Cardiac muscle cell (in vitro differentiated cells and primary cell): ENCODE data around the gene CXCR2. TPM values are rescaled to one million over a fixed set of nuclear protein-coding genes. Genes with fewer than 3 reads are reported as not detected.
A peak's percentile ranks its signal among the peaks of the same experiment; 100 is the strongest.

ENCODE experiments used
- DNase-seq, 2 donors: peaks; one replicate each; pipeline versions ENCODE4 v3.0.0 to v3.0.0-alpha.2; 2010 to 2017; ENCODE audit warnings: low read depth in 1 of 2, low spot score in 1 of 2
- H3K27ac ChIP-seq: fragments of 200-600 bp; sonication (generic); 2 replicates; pipeline ENCODE4 v1.5.1; 2016
- H3K27me3 ChIP-seq: fragments of 200-600 bp; sonication (generic); 2 replicates; pipeline ENCODE4 v1.6.0; 2016; ENCODE audit warnings: control low read depth
- H3K36me3 ChIP-seq: fragments of 200-600 bp; sonication (generic); 2 replicates; pipeline ENCODE4 v1.5.1; 2016; ENCODE audit warnings: control low read depth
- H3K4me1 ChIP-seq: fragments of 200-600 bp; sonication (generic); 2 replicates; pipeline ENCODE4 v1.8.1; 2017; ENCODE audit warnings: low read depth, mild to moderate bottlenecking, mixed run types
- H3K4me3 ChIP-seq: fragments of 200-600 bp; sonication (generic); 2 replicates; pipeline ENCODE4 v1.5.1; 2016; ENCODE audit warnings: mild to moderate bottlenecking
- H3K9me3 ChIP-seq: fragments of 200-600 bp; sonication (generic); 2 replicates; pipeline ENCODE4 v1.5.1; 2017; ENCODE audit warnings: low read depth, mild to moderate bottlenecking, control low read depth
- polyA plus RNA-seq: library from polyadenylated mRNA; unstranded; fragments of >200 nt; fragmentation: Nextera tagmentation; extraction: Ambion mirVana; gene quantifications from 2 replicates; pipeline ENCODE4 v1.2.1, GENCODE V29; 2016
- total RNA-seq: library from RNA; depleted of rRNA; stranded (reverse); fragments of >200 nt; gene quantifications from 2 replicates; pipeline ENCODE4 v1.2.3, GENCODE V29; 2016
- TF ChIP-seq, protein P1 (sequence below): IDR thresholded peaks from 2 replicates; pipeline ENCODE4 v1.5.1; 2012; ENCODE audit warnings: low read depth, mild to moderate bottlenecking, low read length

Gene CXCR2
- total RNA-seq (0.04 and 0.09 TPM in 2 replicates), polyA plus RNA-seq (0.30 and 0.57 TPM in 2 replicates)

GRCh38 chr2:218125626-218126080, at the start of gene CXCR2:
CXCR2 (plus strand) TSS chr2:218126028; CDS start chr2:218134802, 8,774 bp downstream.
- DNase-seq: peak in 1 of 2 donors; percentile 15
- TF ChIP-seq, protein P1, sequence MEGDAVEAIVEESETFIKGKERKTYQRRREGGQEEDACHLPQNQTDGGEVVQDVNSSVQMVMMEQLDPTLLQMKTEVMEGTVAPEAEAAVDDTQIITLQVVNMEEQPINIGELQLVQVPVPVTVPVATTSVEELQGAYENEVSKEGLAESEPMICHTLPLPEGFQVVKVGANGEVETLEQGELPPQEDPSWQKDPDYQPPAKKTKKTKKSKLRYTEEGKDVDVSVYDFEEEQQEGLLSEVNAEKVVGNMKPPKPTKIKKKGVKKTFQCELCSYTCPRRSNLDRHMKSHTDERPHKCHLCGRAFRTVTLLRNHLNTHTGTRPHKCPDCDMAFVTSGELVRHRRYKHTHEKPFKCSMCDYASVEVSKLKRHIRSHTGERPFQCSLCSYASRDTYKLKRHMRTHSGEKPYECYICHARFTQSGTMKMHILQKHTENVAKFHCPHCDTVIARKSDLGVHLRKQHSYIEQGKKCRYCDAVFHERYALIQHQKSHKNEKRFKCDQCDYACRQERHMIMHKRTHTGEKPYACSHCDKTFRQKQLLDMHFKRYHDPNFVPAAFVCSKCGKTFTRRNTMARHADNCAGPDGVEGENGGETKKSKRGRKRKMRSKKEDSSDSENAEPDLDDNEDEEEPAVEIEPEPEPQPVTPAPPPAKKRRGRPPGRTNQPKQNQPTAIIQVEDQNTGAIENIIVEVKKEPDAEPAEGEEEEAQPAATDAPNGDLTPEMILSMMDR: peak; percentile 14
- Histone ChIP-seq H3K4me3 (no peak within 1 kb of the TSS), H3K4me1 (peaks cover 4% of the 10 kb centered on the region), H3K27ac (no peak within 1 kb of the TSS), H3K27me3 (no peaks in the 10 kb centered on the region), H3K36me3 (no peaks in the 10 kb centered on the region), H3K9me3 (no peaks in the 10 kb centered on the region)

DNA sequence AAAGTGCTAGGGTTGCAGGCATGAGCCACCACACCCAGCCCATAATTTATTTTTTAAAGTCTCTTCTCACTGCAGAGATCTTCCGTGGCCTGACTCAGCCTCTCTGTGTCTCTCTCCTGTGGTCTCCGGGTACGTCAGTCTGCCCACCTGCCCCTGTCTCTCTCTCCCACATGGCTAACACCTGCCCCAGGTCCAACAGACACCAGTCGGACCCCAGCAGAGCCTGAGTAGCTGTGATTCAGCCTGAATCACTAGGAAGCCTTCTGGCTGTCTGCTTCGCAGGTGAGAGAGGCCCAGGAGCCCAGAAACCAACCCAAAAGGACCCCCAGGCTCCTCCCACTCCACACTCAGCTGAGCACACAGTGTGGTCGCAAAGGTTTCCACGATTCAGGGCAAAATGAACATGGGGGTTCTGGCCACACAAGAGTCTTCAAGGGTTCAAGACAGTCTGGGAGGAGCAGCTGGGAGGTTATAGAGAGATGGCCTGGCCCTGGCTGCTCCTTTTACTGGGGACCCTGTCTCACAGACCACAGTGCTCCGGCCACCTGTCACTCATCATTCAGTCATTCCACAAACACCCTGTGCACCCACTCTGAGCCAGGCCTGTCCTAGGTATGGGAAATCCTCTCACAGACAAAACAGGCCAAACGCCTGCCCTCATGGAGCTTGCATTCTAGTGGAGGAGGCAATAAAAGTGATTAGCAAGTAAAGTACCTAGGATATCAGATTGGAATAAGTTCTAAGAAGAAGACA, 48.2 kb upstream of the CXCR2 start:
- H3K36me3 ChIP-seq: no peaks in the 10 kb centered on the region
- H3K9me3 ChIP-seq: no peaks in the 10 kb centered on the region
- no peak overlapping the region for H3K4me3 ChIP-seq
- TF ChIP-seq, protein P1: no peak
- H3K27me3 ChIP-seq: no peaks in the 10 kb centered on the region
- no peak for DNase-seq
- H3K4me1 ChIP-seq: peaks cover 3% of the 10 kb centered on the region
- H3K27ac ChIP-seq: no peak overlapping the region

DNA sequence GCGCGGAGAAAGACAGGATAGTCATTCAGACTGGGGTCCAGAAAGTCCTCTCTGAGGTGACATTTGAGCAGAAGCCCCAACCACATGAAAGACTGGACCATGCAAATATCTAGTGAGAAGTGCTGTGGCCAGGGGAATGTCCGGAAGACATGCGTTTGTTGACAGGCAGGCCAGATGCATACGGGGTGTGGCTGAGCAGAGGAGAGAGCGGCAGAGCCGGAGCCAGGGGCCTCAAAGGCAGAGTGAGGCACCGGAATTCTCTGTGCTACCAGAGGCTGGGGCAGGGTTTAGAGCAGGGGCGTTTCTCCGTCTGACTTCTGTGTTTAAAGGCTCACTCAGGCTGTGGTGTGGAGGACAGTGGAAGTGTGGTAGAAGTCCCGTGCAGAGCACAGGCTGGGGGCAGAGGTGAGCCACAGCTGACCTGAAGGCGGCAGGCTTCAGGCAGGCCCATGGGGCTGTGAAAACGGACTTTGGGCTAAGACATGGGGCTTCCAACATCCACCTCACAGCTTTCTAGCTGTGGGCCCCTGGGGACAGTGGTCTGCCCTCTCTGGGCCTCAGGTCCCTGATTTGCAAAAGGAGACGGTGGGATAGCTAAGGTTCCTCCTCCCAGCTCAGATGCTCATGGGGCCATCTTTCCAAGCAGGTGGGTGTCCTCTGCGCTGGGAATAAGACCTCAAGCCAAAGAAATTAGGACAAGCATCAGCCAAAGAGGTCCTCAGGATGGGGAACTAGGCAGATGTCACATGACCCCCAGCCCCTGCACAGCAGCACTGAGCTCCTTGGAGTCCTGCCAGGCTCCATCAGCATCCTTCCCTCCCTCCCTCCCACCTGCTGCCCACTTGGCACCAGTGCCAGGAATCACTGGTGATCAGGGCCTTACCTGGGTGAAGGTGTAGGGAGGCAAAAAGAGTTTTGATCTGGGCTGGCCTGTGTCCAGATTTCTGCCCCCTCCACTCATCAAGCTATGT, 45.6 kb upstream of the CXCR2 start:
- no peak overlapping the region for H3K4me3 ChIP-seq
- no peak for DNase-seq
- TF ChIP-seq, protein P1: no peak
- no peak overlapping the region for H3K27ac ChIP-seq
- H3K27me3 ChIP-seq: no peaks in the 10 kb centered on the region
- H3K4me1 ChIP-seq: peaks cover 3% of the 10 kb centered on the region
- no peaks in the 10 kb centered on the region for H3K36me3 ChIP-seq
- H3K9me3 ChIP-seq: no peaks in the 10 kb centered on the region

DNA sequence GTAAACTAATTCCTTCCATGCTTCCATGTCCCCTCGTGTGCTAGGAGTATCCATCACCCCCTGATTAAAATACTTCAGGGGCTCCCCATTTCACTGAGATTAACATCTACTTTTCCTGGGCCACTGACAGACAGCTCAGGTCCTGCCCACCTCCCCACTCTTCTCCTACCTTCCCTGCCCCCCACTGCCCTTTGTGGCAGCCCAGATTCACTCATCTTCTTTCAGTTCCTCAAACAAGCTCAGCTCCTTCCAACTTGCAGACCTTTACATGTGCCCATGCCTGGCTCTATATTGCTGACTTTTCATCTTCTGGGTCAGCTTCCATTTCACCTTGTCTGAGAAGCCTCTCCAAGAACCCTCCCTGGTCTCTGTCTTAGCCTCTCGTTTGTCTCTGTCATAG, 44.8 kb upstream of the CXCR2 start:
- Histone ChIP-seq H3K4me1 (peaks cover 3% of the 10 kb centered on the region), H3K4me3 (no peak overlapping the region), H3K36me3 (no peaks in the 10 kb centered on the region), H3K27me3 (no peaks in the 10 kb centered on the region), H3K9me3 (no peaks in the 10 kb centered on the region), H3K27ac (no peak overlapping the region)
- DNase-seq: no peak
- TF ChIP-seq, protein P1: no peak

DNA sequence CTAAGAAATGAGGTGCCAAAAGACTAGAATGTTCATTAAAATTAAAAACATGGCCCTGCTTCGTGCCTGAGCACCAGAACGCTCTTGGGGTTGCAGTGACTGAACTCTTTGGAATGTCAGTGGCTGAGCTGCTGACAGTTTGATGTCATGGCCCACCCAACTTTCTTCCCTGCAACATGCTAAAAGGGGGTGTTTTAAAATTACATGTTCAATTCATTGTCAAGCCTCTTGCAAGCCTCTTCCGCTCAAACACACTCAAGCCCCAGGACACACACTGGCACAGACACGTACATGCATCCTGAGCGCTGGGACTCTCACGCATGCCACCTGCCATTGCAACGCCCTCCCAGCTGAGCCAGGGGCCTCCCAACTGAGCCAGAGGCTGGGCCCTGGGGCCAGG, 44.1 kb upstream of the CXCR2 start:
- Histone ChIP-seq H3K4me1 (peaks cover 3% of the 10 kb centered on the region), H3K27me3 (no peaks in the 10 kb centered on the region), H3K4me3 (no peak overlapping the region), H3K9me3 (no peaks in the 10 kb centered on the region), H3K36me3 (no peaks in the 10 kb centered on the region), H3K27ac (no peak overlapping the region)
- DNase-seq: peak in 1 of 2 donors; percentile 75
- TF ChIP-seq, protein P1: no peak
